NCI-H345 (cell line): Measurements from ENCODE around the gene TADA2B.
A peak's percentile ranks its signal among the peaks of the same experiment; 100 is the strongest.
"Not testable (repeated sequence)": the region's sequence is repeated elsewhere in the genome, so short reads cannot be mapped to it uniquely, and the experiment has no call there.

ENCODE experiments used
- DNase-seq: peaks from one replicate; lab custom pipeline; 2025; lab: John Stamatoyannopoulos, UW

Gene TADA2B

DNA sequence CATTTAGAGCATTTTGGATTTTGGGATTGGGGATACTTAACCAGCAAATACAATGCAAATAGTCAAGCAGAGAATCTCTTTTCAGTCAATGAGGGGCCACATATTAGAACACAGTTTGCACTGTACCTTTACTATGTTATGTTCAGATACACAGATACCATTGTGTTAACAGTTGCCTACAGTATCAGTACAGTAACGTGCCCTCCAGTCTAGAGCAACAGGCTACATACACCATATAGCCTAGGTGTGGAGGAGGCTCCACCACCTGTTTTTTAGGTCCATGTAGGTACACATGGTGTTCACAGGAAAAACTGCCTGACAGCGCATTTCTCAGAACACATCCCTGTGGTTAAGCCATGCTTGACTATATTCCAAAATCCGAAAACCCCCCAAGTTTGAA lies 15.6 kb downstream of the TADA2B start:
- no peak for DNase-seq

DNA sequence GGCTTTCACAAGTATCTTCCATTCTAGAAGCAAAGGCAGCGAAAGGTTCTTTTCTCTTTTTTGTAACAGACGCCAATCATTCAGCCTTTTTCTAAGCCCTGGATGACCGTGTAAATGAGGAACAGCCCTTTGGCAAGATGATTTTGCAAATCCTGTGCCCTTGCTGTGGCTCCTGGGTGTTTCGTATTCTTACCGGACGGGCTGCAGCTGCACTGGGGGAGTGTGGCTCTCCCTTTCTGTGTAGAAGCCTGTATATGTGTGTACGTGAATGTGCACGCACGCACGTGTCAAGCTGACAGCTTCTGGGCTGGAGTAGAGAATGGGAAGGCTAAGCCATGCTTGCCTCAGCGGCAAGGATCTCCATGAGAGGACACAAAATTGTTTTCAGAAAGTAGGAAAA lies 16.5 kb downstream of the TADA2B start:
- DNase-seq, result no peak

DNA sequence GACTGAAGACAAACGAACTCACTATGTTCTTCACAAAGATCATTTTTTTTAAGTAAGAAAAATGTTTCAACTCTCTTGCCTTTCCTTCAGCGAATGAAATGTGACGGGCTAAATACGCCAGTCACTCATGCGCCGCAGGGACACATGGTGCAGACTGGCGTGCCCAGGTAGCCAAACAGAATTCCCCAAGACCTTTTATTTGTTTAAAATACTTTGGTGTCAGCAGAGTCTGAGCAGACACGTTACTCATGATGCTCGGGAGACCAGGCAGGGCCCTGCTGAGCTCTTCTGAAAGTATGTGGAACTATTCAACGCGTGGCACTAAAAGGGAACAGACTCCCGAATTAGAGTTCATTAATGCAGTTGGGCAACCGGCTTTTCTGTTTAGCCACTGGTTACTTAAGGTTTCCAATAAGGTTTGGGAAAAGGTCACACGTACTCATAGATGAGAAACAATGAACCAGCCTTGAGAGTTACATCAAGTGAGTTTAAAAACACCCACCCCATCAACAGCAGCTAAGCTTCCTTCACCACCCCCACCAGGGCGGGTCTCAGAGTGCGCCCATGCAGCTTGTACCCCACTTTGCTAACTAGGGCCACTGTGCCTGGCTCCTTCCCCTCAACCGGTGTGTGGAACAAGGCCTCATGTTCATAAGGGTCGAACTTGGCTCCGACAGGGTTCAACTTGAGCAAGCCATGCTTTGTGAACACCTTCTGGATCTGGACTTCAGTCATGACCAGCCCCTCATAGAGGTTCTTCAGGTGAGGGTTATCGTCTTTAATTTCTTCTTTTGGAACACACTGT lies 17.4 kb downstream of the TADA2B start:
- DNase-seq, result no peak

DNA sequence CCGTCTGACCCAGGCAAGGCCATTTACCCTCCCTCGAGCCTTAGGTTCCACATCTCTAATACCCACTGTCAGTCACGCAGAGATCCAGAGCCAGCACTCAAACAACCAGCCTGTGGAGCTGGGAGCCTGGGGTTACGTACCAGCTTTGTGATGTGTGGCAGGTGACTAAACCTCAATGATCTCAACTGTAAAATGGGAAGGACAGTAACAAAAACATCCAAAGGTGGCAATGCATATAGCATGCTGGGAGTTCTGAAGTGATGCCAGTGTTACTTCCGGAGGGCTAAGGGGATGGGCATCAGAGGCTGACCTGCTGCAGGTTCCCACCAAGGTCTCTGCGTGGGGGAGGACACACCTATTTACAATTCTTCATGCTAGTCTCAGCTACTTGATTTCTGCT lies 18.6 kb downstream of the TADA2B start:
- DNase-seq, result no peak

DNA sequence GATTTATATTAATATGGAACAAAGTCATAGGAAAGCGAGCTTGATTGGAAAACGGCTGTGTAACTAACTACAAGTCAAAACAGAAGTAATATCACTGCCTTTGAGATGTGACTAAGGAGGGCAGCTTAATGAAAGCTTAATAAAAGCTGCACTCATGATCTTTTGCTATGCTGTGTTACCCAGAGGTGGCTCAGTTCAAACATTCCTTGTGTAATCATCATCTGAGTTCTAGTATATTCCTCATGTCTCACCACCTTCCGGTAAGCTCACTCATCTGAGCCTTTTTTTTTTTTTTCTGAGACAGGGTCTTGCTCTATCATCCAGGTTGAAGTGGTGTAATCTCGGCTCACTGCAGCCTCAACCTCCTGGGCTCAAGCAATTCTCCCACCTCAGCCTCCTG lies 19.6 kb downstream of the TADA2B start:
- DNase-seq, result no peak

DNA sequence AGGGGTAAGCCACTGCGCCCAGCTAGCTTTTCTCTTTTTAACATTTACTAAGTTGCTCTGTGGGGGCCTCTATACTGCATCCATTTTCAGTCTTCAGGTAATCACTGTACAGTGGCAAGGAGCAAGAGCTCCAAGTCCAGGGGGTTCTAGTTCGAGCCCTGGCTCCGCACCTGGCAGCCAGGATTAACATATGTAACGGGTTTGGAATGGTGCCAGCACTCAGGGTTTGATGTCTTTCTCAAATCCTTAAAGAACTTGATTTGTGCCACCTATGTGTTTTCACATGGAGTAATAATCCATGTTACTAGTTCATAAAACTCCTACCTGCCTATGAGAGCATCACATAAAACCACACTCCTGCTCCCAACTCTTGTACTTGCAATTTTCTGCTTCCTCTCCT lies 20.2 kb downstream of the TADA2B start:
- no peak for DNase-seq

DNA sequence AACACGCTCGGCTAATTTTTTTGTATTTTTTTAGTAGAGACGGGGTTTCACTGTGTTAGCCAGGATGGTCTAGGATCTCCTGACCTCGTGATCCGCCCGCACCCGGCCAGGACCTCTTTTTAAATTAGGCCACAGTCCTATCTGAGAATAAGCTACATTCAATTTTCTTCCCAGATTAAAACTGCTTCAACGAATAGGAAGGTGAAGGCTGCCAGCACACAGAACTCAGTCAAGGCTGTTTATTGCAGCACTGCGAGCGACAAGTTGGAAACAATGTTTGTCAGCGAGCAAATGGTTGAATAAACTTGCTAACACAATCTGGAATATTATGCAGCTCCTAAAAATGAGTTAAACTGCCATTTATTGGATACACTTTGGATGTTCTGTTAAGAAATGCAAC lies 22.8 kb downstream of the TADA2B start:
- DNase-seq, result no peak

DNA sequence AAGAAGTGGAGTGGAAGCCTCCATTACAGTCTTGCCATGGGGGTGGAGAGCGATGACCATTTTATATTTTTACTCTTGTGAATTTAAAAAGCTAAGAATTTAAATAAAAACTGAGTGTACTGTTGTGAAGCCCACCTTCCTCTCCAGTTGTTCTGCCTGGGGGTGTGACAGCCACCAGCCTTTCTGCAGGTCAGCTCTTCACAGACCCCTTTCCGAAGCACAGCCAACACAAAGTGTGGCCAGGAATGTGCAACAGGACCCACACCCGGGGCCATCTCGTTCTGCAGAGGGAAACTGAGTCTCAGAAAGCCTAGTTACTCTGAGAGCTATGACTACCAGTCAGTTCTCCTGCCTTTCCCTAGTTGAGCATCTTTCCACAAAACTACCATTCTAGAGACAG lies 23.3 kb downstream of the TADA2B start:
- no peak for DNase-seq

DNA sequence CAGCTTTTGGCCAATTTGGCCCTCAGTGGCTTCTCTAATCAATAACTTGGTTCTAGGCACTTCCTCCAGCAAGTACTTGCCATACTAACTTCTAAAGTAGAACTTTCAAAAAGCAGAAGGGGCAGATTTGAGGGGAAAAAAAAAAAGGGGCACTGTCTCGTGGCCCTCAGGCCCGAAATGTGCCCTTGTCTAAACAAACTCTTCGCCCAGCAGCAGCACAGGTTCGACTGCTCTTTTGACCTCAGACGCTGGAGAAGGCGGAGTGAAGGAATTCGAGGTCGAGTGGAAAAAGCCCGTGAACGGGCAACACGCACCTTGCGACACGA lies 23.9 kb downstream of the TADA2B start:
- DNase-seq, result no peak

DNA sequence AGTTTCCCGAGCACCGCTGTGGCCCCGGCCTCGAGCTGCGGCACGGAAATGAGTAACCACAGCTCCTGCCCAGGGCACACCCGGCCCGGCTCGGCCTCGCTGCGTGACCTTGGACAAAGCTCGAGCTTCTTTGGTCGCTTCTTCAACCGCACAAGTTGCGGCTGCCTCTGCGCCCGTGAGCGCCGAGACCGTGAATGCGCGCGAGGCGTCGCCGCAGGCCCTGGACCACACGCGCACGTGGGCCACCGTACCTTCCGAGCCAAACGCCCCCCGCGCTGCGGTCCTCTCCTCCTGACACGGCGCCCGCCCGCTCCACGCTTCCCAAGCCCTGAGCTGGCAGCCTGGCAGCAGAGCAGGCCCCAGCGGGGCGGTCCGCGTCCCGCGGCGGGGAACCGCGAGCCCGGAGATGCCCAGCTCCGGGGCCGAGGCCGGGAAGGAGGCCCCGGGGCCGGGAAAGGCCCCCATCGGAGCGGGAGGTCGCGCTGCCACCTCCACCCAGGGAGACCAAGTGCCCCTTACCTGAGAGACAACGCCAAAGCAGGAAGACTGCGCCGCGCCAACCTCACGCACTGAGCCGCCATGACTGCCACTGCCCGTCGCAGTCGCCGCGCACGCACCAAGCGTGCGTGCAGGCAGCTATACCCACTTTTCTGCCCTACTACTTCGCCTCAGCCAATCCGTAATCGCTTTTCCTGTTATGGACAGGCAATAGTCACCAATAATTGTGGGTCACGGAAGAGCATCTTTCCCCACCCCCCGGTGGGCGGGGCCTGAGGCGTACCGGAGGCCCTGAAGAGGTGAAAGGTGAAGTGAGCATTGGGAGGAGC lies 24.5 kb downstream of the TADA2B start, which contains the start of gene GRPEL1:
TSS of gene GRPEL1 (minus strand) at position 613 of the 827 bp plus-strand sequence. CDS start at position 581, 32 bp downstream.
- peak; percentile 98 for DNase-seq

DNA sequence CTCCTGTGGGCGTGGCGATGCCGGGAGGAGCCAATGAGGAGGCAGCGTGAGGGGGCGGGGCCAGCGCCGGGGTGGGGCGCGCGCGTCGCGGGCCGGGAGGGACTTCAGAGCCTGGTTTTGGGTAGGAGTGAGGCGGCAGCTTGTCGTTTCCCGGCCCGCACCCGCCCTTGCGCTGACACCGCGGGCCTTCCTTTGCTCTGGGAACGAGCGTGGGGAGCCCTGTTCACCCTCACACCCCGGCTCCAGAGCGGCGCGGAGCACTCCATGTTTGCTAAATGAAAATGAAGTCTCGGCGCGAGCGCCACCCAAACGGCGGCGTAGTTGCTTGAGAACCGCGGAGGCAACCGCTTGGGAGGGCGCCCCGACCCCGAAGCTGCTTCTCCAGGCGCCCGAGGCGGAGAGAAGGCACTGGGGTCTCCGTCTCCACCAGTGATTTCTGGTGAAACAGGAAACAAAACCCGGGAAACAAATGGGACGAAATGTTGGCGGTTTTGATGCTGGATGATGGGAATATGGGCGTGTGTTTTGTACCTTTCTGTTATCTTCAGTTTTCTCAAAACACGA lies 25.2 kb downstream of the TADA2B start:
- DNase-seq, result no peak

DNA sequence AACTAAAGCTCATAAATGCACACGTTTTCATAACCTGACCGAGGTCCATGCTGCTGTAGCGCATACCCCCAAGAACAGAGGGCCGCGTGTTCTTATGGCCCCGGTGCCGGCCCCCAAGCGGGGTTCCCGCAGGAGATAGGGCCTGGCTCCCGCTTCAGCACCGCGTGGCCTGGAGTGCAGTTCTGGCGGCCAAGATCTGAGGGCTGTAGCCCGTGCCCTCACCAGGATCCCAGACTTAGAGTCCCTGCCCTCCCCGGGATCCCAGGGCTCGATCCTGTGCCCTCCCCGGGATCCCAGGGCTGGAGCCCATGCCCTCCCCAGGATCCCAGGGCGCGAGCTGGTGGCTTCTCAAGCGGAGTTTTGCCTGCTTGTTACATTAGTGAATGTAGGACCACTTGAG lies 25.7 kb downstream of the TADA2B start:
- no peak for DNase-seq

DNA sequence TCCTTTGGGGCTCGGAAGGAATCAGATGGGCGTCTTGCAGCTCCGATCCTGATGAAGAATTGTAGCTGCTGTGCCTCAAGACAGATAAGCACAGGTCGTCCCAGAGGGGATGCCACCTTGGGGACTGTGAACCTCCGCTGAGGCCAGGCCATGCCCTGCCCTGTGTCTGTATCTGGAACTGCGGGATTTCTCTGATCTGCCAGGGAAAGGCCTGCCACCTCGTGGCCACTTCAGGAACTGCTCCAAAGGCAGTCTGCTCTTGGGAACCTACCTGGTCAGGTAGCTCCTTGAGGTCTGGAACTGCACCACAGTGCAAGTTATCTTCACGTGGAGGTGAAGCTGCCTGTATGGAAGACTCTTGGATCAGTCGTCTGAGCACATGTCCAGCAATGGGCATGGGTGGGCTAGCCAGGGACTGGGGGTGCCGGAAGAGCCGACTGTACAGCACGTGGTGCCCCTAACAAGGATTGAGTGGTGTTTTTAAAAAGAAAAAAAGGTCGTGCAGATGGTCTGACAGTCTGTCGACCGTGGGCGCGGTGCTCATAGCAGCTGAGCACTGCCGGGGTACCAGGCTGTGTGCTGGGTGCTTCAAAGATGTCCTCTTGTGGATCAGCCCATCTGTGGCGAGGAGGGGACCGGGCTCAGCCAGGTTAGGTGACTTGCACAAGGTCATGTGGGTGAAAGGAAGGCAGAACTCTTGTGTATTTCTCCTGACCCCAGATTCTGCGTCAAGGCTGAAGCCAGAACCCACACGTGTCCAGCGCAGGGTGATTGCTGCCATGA lies 27.7 kb downstream of the TADA2B start:
- DNase-seq, result peak; percentile 77

DNA sequence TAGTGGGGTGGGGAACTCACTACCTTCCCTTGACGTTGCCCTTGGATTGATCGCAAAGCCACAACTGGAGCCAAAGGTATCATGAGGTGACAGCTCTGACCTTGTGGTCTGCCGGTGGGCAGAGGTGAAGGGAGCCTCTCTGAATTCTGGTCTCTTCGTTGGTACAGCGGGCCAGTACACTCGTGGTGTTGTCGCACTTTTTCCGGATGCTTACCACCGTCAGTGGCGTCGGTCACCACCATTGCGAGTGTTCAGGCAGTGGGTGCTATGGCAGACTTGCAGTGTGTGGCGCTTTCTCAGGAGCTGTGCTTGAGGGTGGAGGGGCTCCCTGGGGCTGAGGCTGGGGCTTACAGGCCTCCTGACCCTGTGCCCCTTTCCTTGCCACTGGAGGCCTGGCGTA lies 29.9 kb downstream of the TADA2B start:
- no peak for DNase-seq

DNA sequence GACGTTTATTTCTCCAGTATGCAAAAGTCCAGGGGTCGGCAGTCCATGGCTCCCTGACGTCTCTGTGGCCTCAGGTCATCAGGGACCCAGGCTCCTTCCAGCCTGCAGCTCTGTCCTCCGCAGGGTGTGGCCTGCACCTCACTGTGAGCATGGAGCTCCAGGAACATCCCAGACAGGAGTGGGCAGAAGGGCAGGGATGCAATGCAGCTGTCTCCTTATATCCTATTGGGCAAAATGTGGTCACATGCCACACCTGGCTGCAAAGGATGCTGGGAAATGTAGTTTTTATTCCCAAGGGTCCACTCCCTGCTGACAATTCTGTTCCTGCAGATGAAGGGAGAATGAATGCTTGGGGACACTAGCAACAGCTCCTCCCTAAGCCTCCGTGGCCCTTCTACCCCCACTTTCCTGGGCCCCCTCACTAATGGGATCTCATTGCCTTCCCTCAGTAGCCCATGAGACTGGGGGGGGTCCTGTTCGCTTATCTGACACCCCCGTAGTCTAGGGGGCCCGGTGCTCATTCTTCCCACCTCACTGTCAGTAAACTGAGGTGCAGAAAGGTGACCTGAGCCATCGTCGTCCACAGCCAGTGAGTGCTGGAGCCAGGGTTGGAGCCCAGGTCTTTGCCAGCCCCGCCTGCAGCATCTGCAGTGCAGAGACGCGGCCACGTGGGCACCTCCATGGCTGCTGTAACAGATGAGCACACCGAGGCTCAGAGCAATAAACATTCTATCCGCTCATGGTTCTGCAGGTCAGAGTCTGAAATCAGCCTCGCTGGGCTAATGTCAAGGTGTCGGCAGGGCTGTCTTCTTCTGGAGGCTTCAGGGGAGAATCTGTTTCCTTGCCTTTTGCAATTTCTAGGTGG lies 30.6 kb downstream of the TADA2B start:
- peak; percentile 31 for DNase-seq

DNA sequence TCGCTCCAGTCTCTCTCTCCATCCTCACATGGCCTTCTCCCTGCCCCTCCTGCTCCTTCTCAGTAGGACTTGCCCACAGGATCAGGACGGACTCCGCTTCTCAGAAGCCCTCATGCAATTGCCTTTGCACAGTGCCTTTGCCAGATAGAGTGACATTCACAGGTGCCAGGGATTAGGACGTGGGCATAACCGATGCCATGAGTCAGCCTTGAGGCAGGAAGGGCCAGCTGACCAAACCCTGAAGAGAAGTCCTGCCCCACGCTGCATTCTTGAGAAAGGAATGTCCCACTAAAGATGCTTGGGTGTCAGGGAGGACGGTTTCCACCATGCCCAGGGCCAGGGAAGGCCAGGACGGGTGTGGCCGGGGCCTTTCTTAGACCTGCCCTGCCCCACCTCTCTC lies 31.3 kb downstream of the TADA2B start:
- no peak for DNase-seq

DNA sequence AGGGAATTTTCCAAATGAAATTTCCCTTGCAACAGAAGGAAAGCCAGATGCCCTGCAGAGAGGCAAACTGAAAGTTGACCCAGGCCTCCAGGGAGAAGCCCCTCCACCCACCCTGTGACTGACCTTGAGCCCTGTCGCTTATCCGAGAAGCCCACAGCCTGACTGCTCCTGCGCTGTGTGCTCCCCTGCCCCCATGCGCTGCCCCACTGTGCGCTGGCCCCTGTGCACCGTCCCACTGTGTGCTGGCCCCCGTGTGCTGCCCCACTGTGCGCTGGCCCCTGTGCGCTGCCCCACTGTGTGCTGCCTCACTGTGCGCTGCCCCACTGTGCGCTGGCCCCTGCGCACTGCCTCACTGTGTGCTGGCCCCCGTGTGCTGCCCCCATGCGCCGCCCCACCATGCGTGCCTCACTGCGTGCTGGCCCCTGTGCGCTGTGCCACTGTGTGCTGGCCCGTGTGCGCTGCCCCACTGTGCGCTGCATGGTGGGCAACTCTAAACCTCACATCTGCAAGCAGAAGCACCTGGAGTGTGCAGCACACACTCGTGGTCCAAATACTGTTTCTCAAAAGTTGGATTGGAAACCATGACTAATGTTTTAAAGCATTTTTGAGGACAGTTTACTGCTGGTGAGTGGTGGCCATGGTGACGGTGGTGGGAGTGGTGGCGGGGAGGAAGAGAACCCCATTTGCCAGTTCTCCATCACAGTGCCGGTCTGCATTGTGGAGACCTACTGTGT lies 33.0 kb downstream of the TADA2B start:
- DNase-seq, result no peak

DNA sequence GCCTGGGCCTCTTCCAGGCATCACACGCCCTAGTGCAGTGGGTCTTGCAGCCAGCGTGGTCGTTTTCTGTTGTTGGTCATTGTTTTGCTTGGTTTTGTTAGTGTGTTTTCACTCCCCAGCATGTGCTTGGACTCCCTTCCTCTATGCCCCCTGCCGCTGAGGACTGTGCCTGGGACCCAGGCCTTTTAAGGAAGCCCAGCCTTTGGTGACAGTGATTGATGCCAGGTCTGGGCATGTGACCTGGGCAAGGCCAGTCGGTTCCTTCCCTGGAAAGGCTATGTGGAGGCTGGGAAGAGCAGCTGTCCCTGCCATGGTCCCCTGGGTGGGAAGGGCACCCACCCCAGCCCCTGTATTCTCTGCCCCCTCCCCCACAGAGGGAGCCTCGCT lies 33.5 kb downstream of the TADA2B start:
- DNase-seq, result no peak

DNA sequence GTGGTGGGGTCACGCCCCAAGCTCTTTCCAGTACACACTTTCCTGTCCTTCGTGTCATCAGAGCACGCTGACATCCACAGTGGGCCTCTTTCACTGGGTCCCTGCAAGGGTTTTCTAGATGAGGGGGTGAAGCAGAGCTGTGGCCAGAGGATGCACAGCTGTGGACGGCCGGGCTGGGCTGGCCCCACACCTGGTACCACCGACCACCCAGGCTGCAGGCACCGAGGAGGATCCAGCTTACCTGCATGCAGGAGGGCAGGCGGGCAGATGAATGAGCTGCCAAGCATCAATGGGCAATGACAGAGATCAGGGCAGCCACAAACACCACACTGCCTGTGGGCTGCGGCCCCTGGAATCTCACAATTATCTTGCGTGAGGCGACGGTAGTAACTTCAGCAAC lies 34.2 kb downstream of the TADA2B start:
- no peak for DNase-seq

DNA sequence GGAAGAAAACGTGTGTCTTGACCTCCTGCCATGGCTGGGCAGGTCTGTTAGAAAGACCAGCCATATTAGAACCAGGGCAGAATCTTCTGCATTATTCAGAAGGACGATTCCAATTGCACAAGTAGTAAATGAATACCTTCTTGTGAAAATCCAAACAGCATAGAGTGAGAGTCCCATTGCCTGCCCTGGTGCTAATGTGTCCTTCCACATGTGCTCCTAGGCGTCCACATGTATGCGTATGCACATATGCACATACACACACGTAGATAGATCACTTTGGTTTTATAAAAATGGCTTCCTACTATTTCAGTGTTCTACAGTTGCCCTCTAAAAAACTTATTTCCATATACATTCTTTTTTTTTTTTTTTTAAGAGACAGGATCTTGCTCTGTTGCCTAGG lies 34.9 kb downstream of the TADA2B start:
- DNase-seq, result no peak

DNA sequence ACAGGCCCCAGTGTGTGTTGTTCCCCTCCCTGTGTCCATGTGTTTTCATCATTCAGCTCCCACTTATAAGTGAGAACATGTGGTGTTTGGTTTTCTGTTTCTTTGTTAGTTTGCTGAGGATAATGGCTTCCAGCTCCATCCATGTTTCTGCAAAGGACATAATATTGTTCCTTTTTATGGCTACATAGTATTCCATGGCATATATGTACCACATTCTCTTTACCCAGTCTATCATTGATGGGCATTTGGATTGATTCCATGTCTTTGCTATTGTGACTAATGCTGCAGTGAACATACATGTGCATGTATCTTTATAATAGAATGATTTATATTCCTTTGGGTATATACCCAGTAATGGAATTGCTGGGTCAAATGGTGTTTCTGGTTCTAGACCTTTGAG lies 36.3 kb downstream of the TADA2B start:
- not testable (repeated sequence) for DNase-seq
